ENCODE measurements around the gene ZHX3. TPM values are rescaled to one million over a fixed set of nuclear protein-coding genes. Genes with fewer than 3 reads are reported as not detected.

Gene ZHX3
- total and polyA plus RNA-seq, 2 of the 13 experiments (the other 11 are each of a cell fraction or from before 2014, with no cell fraction given): 8.4 to 11.7 TPM

DNA sequence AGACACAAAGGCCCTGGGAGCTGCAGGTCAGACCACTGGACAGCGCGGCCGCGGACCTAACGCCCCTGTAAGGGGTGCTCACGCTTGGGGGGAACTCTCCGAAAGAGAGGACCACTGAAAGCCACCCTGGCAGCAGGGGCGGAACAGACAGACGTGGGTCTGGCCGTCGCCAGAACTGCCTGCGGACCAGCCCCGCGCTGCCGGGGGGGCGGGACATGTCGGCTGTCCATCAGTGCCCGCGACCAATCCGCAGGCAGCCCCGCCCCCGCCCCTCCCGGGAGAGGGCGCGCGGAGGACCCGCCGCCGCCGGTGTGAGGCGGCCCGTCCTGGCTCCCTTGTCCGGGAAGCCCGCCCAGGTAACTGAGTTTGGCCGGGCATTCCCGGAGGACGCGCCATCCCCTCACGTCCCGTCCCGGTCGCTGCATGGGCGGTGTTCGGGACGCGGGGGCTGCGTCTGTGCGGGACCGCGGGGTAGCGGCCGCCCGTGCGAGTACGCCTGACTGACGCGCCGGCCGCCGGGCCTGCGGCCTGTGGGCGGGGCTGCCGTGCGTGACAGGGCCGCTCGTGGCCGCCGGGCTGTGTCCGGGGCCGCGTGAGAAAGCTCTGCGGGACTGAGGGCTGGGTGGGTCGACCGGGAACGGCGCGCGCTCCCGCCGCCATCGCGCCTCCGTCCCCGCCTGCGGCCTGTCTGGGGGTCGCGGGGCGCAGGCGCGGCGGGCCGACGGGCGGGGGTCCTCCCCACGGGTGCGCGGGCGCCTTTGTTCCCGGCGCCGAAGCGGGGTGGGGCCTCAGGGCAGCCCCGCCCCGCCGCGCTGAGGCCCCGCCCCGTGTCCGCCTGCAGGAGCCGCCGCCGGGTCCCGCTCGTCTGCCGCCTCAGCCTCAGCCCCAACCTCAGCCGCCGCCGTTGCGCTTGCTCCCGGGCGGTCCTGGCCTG is 180.6 kb downstream of the ZHX3 start, which contains the start of gene PLCG1 (continued):
- 0 out of 2 replicates have a peak, but pooled peaks have one; percentile 33 for TF ChIP-seq YEATS2 (CRISPR knock-in tag; IDR thresholded peaks at IDR 0.05; ENCODE audit: borderline replicate concordance)
- TF ChIP-seq, protein P1, sequence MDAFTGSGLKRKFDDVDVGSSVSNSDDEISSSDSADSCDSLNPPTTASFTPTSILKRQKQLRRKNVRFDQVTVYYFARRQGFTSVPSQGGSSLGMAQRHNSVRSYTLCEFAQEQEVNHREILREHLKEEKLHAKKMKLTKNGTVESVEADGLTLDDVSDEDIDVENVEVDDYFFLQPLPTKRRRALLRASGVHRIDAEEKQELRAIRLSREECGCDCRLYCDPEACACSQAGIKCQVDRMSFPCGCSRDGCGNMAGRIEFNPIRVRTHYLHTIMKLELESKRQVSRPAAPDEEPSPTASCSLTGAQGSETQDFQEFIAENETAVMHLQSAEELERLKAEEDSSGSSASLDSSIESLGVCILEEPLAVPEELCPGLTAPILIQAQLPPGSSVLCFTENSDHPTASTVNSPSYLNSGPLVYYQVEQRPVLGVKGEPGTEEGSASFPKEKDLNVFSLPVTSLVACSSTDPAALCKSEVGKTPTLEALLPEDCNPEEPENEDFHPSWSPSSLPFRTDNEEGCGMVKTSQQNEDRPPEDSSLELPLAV (CRISPR knock-in tag; conservative IDR thresholded peaks at IDR 0.05; ENCODE audit: low read depth): no peak
- TF ChIP-seq SALL2 (CRISPR knock-in tag; IDR thresholded peaks at IDR 0.05): peak; percentile 78; the same call in 1 of the 2 replicates
- 0 out of 2 replicates have a peak, but pooled peaks have one; percentile 28 for TF ChIP-seq SP140L (CRISPR knock-in tag; IDR thresholded peaks at IDR 0.05; ENCODE audit: borderline replicate concordance)
- no peak for TF ChIP-seq ZNF570 (CRISPR knock-in tag; IDR thresholded peaks at IDR 0.05; ENCODE audit: borderline replicate concordance)
- 0 out of 2 replicates have a peak, but pooled peaks have one; percentile 58 for TF ChIP-seq ZNF350 (CRISPR knock-in tag; IDR thresholded peaks at IDR 0.05; ENCODE audit: borderline replicate concordance, low read depth)
- TF ChIP-seq MED8 (CRISPR knock-in tag; IDR thresholded peaks at IDR 0.05; ENCODE audit: insufficient replicate concordance): peak; percentile 70
- no peak for TF ChIP-seq TEAD3 (CRISPR knock-in tag; optimal IDR thresholded peaks at IDR 0.05; ENCODE audit: borderline replicate concordance)
- TF ChIP-seq, protein P2, sequence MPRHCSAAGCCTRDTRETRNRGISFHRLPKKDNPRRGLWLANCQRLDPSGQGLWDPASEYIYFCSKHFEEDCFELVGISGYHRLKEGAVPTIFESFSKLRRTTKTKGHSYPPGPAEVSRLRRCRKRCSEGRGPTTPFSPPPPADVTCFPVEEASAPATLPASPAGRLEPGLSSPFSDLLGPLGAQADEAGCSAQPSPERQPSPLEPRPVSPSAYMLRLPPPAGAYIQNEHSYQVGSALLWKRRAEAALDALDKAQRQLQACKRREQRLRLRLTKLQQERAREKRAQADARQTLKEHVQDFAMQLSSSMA (CRISPR knock-in tag; IDR thresholded peaks at IDR 0.05): peak; percentile 82; the same call in 1 of the 2 replicates
- TF ChIP-seq ZNF446 (CRISPR knock-in tag; IDR thresholded peaks at IDR 0.05): peak; percentile 99
- TF ChIP-seq ATM (IDR thresholded peaks at IDR 0.05; ENCODE audit: borderline replicate concordance): no peak
- no peak; the same call in 1 of the 2 replicates for TF ChIP-seq ZSCAN30 (CRISPR knock-in tag; IDR thresholded peaks at IDR 0.05)
- TF ChIP-seq U2AF2 (IDR thresholded peaks at IDR 0.05; ENCODE audit: low read depth, low read length): peak; percentile 17; the same call in 1 of the 2 replicates
- TF ChIP-seq, protein P3, sequence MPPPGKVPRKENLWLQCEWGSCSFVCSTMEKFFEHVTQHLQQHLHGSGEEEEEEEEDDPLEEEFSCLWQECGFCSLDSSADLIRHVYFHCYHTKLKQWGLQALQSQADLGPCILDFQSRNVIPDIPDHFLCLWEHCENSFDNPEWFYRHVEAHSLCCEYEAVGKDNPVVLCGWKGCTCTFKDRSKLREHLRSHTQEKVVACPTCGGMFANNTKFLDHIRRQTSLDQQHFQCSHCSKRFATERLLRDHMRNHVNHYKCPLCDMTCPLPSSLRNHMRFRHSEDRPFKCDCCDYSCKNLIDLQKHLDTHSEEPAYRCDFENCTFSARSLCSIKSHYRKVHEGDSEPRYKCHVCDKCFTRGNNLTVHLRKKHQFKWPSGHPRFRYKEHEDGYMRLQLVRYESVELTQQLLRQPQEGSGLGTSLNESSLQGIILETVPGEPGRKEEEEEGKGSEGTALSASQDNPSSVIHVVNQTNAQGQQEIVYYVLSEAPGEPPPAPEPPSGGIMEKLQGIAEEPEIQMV (CRISPR knock-in tag; IDR thresholded peaks at IDR 0.05; ENCODE audit: low read depth): peak; percentile 92
- peak; percentile 30; the same call in 1 of the 2 replicates for TF ChIP-seq ZNF792 (CRISPR knock-in tag; IDR thresholded peaks at IDR 0.05)
- TF ChIP-seq NFE2L2 (IDR thresholded peaks at IDR 0.05; ENCODE audit: low read length): no peak
- TF ChIP-seq, protein P4, sequence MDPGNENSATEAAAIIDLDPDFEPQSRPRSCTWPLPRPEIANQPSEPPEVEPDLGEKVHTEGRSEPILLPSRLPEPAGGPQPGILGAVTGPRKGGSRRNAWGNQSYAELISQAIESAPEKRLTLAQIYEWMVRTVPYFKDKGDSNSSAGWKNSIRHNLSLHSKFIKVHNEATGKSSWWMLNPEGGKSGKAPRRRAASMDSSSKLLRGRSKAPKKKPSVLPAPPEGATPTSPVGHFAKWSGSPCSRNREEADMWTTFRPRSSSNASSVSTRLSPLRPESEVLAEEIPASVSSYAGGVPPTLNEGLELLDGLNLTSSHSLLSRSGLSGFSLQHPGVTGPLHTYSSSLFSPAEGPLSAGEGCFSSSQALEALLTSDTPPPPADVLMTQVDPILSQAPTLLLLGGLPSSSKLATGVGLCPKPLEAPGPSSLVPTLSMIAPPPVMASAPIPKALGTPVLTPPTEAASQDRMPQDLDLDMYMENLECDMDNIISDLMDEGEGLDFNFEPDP (CRISPR knock-in tag; conservative IDR thresholded peaks at IDR 0.05): no peak
- peak; percentile 92 for TF ChIP-seq RBFOX2 (IDR thresholded peaks at IDR 0.05; ENCODE audit: low read depth, low read length)
- TF ChIP-seq ZNF44 (CRISPR knock-in tag; IDR thresholded peaks at IDR 0.05): 0 out of 2 replicates have a peak, but pooled peaks have one; percentile 25
- peak; percentile 75; the same call in 1 of the 2 replicates for TF ChIP-seq ZKSCAN8 (CRISPR knock-in tag; IDR thresholded peaks at IDR 0.05; ENCODE audit: borderline replicate concordance)
- TF ChIP-seq, protein P5, sequence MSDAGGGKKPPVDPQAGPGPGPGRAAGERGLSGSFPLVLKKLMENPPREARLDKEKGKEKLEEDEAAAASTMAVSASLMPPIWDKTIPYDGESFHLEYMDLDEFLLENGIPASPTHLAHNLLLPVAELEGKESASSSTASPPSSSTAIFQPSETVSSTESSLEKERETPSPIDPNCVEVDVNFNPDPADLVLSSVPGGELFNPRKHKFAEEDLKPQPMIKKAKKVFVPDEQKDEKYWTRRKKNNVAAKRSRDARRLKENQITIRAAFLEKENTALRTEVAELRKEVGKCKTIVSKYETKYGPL (CRISPR knock-in tag; IDR thresholded peaks at IDR 0.05): no peak
- TF ChIP-seq ZNF766 (CRISPR knock-in tag; IDR thresholded peaks at IDR 0.05; ENCODE audit: borderline replicate concordance): peak; percentile 96
